RWPE2 (cell line): ENCODE results near the gene ADGRG1.

Source experiments
- ATAC-seq: fragments of 200-7000 bp; cut with Tn5 transposase; 3 replicates; pipeline ENCODE4 v1.9.1; 2021; ENCODE audit warnings: low read depth
- DNase-seq: peaks from one replicate; pipeline ENCODE4 v3.0.0-alpha.2; 2020; ENCODE audit warnings: low spot score
- H3K27ac ChIP-seq: fragments of 450-650 bp; 2 replicates; pipeline ENCODE4 v1.5.1; 2017; ENCODE audit warnings: mild to moderate bottlenecking; ENCODE audit not compliant: poor library complexity, severe bottlenecking
- H3K27me3 ChIP-seq: fragments of 250-450 bp; sonication (Bioruptor Pico); 2 replicates; pipeline ENCODE4 v1.5.1; 2021; ENCODE audit warnings: mild to moderate bottlenecking, moderate library complexity; ENCODE audit not compliant: insufficient read depth, poor library complexity, severe bottlenecking
- H3K36me3 ChIP-seq: fragments of 250-450 bp; sonication (Bioruptor Pico); 2 replicates; pipeline ENCODE4 v1.5.1; 2020; ENCODE audit warnings: low read depth, mild to moderate bottlenecking, moderate library complexity
- H3K4me1 ChIP-seq: fragments of 250-450 bp; sonication (Bioruptor Pico); 2 replicates; pipeline ENCODE4 v1.5.1; 2021; ENCODE audit warnings: mild to moderate bottlenecking, moderate library complexity; ENCODE audit not compliant: insufficient read depth, poor library complexity, severe bottlenecking
- H3K4me3 ChIP-seq: fragments of 250-450 bp; sonication (Bioruptor Pico); 2 replicates; pipeline ENCODE4 v1.5.1; 2021; ENCODE audit warnings: mild to moderate bottlenecking, moderate library complexity; ENCODE audit not compliant: severe bottlenecking
- H3K9me3 ChIP-seq: fragments of 250-450 bp; sonication (Bioruptor Pico); 2 replicates; pipeline ENCODE4 v1.5.1; 2021; ENCODE audit warnings: mild to moderate bottlenecking, moderate library complexity; ENCODE audit not compliant: severe bottlenecking
- TF ChIP-seq, protein P1 (sequence below): fragments of 450-650 bp; IDR thresholded peaks from one replicate; pipeline ENCODE4 v1.5.1; 2017; ENCODE audit warnings: mild to moderate bottlenecking, moderate library complexity; ENCODE audit not compliant: poor library complexity, severe bottlenecking

ADGRG1 gene

DNA sequence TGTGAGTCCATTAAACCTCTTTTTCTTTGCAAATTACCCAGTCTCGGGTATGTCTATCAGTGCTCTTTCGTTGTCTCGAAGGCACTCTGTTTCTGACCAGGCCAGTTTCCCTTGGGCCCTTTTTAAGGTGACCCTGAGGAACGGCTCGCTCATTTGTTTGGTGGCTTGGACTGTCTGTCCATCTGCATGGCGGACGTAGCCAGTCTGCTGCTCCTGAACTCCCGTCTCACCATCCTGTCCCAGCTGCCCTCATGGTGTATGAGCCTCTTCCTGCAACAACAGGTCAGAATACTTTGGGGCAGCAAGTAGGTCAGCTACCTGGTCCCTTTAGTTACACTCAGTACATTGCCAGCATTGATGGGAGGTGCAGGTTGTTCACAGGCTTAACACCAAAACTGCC lies 85.2 kb downstream of the ADGRG1 start:
- TF ChIP-seq, protein P1, sequence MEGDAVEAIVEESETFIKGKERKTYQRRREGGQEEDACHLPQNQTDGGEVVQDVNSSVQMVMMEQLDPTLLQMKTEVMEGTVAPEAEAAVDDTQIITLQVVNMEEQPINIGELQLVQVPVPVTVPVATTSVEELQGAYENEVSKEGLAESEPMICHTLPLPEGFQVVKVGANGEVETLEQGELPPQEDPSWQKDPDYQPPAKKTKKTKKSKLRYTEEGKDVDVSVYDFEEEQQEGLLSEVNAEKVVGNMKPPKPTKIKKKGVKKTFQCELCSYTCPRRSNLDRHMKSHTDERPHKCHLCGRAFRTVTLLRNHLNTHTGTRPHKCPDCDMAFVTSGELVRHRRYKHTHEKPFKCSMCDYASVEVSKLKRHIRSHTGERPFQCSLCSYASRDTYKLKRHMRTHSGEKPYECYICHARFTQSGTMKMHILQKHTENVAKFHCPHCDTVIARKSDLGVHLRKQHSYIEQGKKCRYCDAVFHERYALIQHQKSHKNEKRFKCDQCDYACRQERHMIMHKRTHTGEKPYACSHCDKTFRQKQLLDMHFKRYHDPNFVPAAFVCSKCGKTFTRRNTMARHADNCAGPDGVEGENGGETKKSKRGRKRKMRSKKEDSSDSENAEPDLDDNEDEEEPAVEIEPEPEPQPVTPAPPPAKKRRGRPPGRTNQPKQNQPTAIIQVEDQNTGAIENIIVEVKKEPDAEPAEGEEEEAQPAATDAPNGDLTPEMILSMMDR: no peak
- no peak for DNase-seq
- Histone ChIP-seq H3K4me1 (no peaks in the 10 kb centered on the region), H3K9me3 (no peaks in the 10 kb centered on the region), H3K36me3 (no peaks in the 10 kb centered on the region), H3K27ac (no peak overlapping the region), H3K27me3 (peaks cover 11% of the 10 kb centered on the region), H3K4me3 (no peak overlapping the region)
- no peak for ATAC-seq

DNA sequence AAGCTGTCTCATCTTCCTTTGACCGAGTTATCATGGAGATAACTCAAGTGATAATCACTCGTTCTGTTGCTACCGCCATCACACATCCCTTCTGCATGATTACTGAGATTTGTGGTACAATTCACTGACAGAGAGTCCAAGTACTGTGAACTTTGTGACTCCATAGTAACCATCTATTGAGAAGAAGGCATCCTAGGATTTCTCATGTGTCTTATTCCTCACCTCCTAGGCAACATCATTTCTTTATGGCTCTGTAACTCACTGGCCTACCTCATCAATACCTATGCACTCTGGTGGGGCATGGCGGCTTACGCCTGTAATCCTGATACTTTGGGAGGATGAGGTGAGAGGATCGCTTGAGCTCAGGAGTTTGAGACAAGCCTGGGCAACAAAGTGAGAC lies 85.6 kb downstream of the ADGRG1 start:
- no peak overlapping the region for H3K4me3 ChIP-seq
- no peak for ATAC-seq
- no peaks in the 10 kb centered on the region for H3K9me3 ChIP-seq
- no peak overlapping the region for H3K27ac ChIP-seq
- peaks cover 11% of the 10 kb centered on the region for H3K27me3 ChIP-seq
- DNase-seq: no peak
- no peaks in the 10 kb centered on the region for H3K36me3 ChIP-seq
- TF ChIP-seq, protein P1: no peak
- H3K4me1 ChIP-seq: no peaks in the 10 kb centered on the region
